Immature natural killer cell (primary cell): Measurements from ENCODE around the gene TPD52L3. TPM values are rescaled to one million over a fixed set of nuclear protein-coding genes. Genes with fewer than 3 reads are reported as not detected.

ENCODE experiments used
- DNase-seq, 3 donors: peaks; one replicate each; pipeline ENCODE4 v3.0.0; 2022; ENCODE audit warnings: mixed read lengths in 1 of 3
- H3K27ac Mint-ChIP-seq, 6 donors: one replicate each; pipeline ENCODE4 v1.8.0; 2020; ENCODE audit warnings: mixed read lengths in 6 of 6, mild to moderate bottlenecking in 5 of 6, inconsistent platforms in 4 of 6, moderate library complexity in 3 of 6
- H3K27me3 Mint-ChIP-seq, 3 donors: one replicate each; pipeline ENCODE4 v1.8.0; 2020 to 2021; ENCODE audit warnings: low read depth in 3 of 3, mild to moderate bottlenecking in 3 of 3, mixed read lengths in 3 of 3, moderate library complexity in 3 of 3, inconsistent platforms in 1 of 3
- H3K36me3 Mint-ChIP-seq, 3 donors: one replicate each; pipeline ENCODE4 v1.8.0; 2020; ENCODE audit warnings: mixed read lengths in 3 of 3, inconsistent platforms in 2 of 3, mild to moderate bottlenecking in 2 of 3
- H3K4me1 Mint-ChIP-seq, 2 donors: one replicate each; pipeline ENCODE4 v1.8.0; 2020; ENCODE audit warnings: inconsistent platforms in 2 of 2, mild to moderate bottlenecking in 2 of 2, mixed read lengths in 2 of 2, moderate library complexity in 1 of 2
- H3K4me3 Mint-ChIP-seq, 5 donors: one replicate each; pipeline ENCODE4 v1.8.0; 2020; ENCODE audit warnings: mild to moderate bottlenecking in 5 of 5, mixed read lengths in 5 of 5, inconsistent platforms in 3 of 5, moderate library complexity in 3 of 5
- H3K9me3 Mint-ChIP-seq, 6 donors: one replicate each; pipeline ENCODE4 v1.8.0; 2020; ENCODE audit warnings: mild to moderate bottlenecking in 6 of 6, mixed read lengths in 6 of 6, inconsistent platforms in 4 of 6, moderate library complexity in 3 of 6
- polyA plus RNA-seq, 3 donors: library from polyadenylated mRNA; unstranded; fragments of 300-500 nt; fragmentation: Illumina TruSeq; gene quantifications; one replicate each; pipeline ENCODE4 v1.2.3, GENCODE V29; 2021

Gene TPD52L3
- polyA plus RNA-seq, 3 donors from 2014 or later = not detected

DNA sequence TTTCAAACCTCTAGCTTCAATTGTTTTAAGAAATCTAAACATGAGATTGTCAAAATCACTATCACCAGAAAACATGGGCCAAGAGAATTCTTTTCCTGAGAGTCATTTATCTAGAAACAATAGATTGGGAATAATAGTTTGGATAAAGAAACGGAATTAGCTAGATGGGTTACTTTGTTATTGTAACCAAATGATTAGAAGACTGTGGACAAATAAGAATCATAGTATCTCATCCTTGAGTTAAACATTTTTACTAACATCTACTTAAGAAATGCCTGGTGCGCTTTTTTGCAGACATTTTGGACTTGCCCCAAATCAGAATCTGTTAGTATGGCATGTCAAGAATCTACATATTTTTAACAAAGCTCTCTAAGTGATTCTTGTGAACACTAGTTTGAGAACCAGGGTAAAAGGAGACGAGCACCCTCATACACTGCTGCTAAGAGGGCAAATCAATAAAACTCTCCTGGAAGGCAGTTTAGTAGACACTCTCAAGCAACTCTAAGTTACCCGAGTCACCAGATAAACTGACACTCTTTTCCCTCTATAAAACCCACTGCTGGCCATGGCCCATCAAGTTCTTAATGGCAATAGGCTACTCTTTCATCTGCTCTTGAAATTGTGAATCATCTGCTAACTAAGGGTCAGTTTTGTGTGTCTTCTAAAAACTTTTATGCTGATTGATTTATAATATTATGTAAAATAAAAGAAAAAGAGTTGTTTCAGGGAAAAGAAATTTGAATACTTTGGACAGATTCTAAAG is 39.1 kb downstream of the TPD52L3 start:
- peaks cover 0 to 6% (median 3%) of the 10 kb centered on the region in 6 donors for H3K9me3 Mint-ChIP-seq
- no peak overlapping the region for H3K27ac Mint-ChIP-seq
- DNase-seq = no peak
- peaks cover 0 to 5% (median 1%) of the 10 kb centered on the region in 3 donors for H3K27me3 Mint-ChIP-seq
- no peaks in the 10 kb centered on the region for H3K4me1 Mint-ChIP-seq
- H3K36me3 Mint-ChIP-seq = peaks cover 0 to 3% (median 0%) of the 10 kb centered on the region in 3 donors
- no peak overlapping the region for H3K4me3 Mint-ChIP-seq

DNA sequence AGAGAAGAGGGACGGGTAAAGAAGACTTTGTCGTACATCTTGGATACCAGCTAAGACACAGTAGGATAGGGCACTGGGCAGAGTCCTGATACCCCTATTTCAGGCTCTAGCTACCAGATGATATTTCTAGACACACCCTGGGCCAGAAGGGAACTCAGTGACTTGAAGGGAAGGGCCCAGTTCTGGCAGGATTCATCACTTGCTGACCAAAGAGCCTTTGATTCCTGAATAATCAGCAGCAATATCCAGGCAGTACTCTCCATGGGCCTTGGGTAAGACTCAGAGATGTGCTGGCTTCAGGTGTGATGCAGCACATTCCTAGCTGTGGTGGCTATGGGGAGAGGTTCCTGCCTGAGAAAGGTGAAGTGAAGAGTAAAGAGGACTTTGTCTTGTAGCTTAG is 40.7 kb downstream of the TPD52L3 start:
- no peaks in the 10 kb centered on the region for H3K4me1 Mint-ChIP-seq
- H3K27ac Mint-ChIP-seq = no peak overlapping the region
- H3K4me3 Mint-ChIP-seq = no peak overlapping the region
- DNase-seq = no peak
- H3K27me3 Mint-ChIP-seq = peaks cover 0 to 5% (median 1%) of the 10 kb centered on the region in 3 donors
- H3K36me3 Mint-ChIP-seq = peaks cover 0 to 3% (median 0%) of the 10 kb centered on the region in 3 donors
- peaks cover 0 to 8% (median 3%) of the 10 kb centered on the region in 6 donors for H3K9me3 Mint-ChIP-seq

Other genes with a start within 250 kb of the TPD52L3 start
- gene IL33, start 112.6 kb upstream of the TPD52L3 start, polyA plus RNA-seq = not detected
- gene UHRF2, start 84.8 kb downstream of the TPD52L3 start, polyA plus RNA-seq = 10 to 100 TPM; 10.8 to 15.9 (median 11.6) TPM